Neural crest cell (in vitro differentiated cells): ENCODE results near the gene S100A6. TPM values are rescaled to one million over a fixed set of nuclear protein-coding genes. Genes with fewer than 3 reads are reported as not detected.

ENCODE experiments used
- DNase-seq: peaks from one replicate; pipeline ENCODE4 v3.0.0; 2021; ENCODE audit warnings: low read depth, mixed read lengths, low spot score
- H3K27ac Mint-ChIP-seq: one replicate; pipeline ENCODE4 v1.8.0; 2021; ENCODE audit warnings: mild to moderate bottlenecking, mixed read lengths; ENCODE audit not compliant: unreplicated experiment
- H3K27me3 Mint-ChIP-seq: 2 replicates; pipeline ENCODE4 v1.8.0; 2021; ENCODE audit warnings: low read depth, mild to moderate bottlenecking, mixed read lengths
- H3K36me3 Mint-ChIP-seq: 2 replicates; pipeline ENCODE4 v1.8.0; 2021; ENCODE audit warnings: low read depth, mild to moderate bottlenecking, mixed read lengths
- H3K4me1 Mint-ChIP-seq: 2 replicates; pipeline ENCODE4 v1.8.0; 2021; ENCODE audit warnings: mixed read lengths
- H3K4me3 Mint-ChIP-seq: one replicate; pipeline ENCODE4 v1.8.0; 2021; ENCODE audit warnings: mild to moderate bottlenecking, mixed read lengths
- H3K9me3 Mint-ChIP-seq: 2 replicates; pipeline ENCODE4 v1.8.0; 2021; ENCODE audit warnings: mixed read lengths
- total RNA-seq: library from RNA; stranded (reverse); gene quantifications from 2 replicates; pipeline ENCODE4 v1.2.1, GENCODE V29; 2021
- TF ChIP-seq, protein P1 (sequence below): fragments of 200-600 bp; sonication (generic); conservative IDR thresholded peaks from 2 replicates; pipeline ENCODE4 v1.5.0; 2021; ENCODE audit warnings: antibody characterized with exemption, mild to moderate bottlenecking

The S100A6 gene
- total RNA-seq, 1 donor from 2014 or later = not detected

DNA sequence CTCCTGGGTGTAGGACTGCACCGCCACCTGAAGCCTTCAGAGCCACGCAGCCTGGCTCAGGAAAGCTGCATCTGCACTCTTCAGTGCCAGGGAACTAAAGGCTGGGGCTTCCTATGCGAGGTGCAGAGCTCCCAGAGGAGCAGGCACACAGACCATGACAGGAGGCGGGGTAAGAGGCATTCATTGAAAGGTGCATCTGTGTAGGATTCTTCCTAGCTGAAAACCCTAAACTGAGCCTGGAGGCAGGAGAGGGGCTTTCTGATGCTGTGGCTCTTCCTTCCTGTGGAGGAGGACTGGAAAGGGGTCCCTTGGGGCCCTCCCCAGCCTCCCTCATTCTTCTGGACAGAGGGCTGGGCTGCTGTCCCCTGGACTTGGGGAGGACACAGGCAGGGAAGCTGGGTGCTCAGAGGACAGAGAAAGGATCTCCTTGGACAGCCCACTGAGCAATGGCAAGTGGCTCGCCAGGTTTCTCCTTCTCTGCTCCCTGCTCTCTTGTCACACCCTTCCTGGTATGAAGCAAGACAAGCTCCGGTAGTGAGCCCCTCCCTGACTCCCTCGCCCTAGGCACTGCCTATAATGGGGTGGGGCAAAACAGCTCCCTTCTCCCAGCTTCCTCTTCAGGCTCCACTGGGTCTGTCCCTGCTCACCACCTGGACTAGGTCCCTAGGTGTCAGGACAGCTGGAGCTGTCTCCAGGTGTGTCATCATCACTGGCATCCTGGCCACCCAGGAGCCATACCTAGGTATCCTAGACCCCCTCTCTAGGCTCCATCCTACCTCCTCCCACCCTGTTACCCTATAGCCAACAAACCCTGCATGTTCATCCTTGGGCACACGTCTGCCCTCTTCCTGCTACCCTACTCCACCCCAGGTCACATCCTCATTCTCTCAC is 20.0 kb downstream of the S100A6 start:
- Mint-ChIP-seq H3K27ac (peak overlapping the region; percentile 83), H3K27me3 (no peaks in the 10 kb centered on the region), H3K36me3 (no peaks in the 10 kb centered on the region), H3K9me3 (no peaks in the 10 kb centered on the region), H3K4me1 (peaks cover 13% of the 10 kb centered on the region), H3K4me3 (no peak overlapping the region)
- DNase-seq = no peak
- TF ChIP-seq, protein P1, sequence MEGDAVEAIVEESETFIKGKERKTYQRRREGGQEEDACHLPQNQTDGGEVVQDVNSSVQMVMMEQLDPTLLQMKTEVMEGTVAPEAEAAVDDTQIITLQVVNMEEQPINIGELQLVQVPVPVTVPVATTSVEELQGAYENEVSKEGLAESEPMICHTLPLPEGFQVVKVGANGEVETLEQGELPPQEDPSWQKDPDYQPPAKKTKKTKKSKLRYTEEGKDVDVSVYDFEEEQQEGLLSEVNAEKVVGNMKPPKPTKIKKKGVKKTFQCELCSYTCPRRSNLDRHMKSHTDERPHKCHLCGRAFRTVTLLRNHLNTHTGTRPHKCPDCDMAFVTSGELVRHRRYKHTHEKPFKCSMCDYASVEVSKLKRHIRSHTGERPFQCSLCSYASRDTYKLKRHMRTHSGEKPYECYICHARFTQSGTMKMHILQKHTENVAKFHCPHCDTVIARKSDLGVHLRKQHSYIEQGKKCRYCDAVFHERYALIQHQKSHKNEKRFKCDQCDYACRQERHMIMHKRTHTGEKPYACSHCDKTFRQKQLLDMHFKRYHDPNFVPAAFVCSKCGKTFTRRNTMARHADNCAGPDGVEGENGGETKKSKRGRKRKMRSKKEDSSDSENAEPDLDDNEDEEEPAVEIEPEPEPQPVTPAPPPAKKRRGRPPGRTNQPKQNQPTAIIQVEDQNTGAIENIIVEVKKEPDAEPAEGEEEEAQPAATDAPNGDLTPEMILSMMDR = no peak

DNA sequence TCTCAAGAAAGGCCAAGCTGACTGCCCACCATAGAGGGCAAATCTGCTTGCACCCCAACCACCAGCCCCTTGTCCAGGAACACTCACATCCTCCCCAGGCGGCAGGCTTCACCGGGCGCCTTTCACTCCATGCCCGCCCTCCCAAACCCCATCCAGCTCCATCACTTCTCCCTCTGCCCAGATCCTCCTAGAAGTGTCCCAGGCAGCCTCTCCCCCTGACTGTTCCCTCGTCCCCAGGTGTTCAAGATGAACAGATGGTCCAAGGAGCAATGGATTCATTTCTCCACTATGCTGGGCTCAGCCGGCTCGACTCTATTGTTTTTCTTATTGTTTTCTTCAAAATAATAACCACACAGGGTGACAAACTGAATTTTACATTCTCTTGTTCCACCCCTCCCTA is 22.1 kb downstream of the S100A6 start:
- H3K4me3 Mint-ChIP-seq = no peak overlapping the region
- TF ChIP-seq, protein P1 = no peak
- H3K27ac Mint-ChIP-seq = peak overlapping the region; percentile 89
- H3K27me3 Mint-ChIP-seq = no peaks in the 10 kb centered on the region
- DNase-seq = no peak
- H3K36me3 Mint-ChIP-seq = no peaks in the 10 kb centered on the region
- no peaks in the 10 kb centered on the region for H3K9me3 Mint-ChIP-seq
- H3K4me1 Mint-ChIP-seq = peaks cover 9% of the 10 kb centered on the region

DNA sequence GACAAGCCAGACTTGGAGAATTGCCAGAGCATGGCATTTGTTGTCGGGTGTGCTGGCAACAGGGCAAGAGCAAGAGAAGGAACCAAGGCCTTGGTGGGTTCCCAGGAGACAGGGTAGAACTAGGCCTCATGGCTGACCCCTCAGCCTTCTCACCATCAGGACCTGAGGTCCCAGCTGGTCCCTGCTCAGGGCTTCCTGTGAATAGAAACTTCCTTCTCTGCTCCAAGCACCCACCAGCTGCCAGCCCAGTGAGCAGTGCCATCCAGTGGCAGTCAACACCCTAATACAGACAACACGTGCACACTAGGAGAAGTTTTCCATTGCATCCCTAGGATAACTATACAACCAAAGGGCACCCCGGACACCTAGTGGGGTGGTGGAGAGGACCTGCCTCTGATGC is 22.8 kb downstream of the S100A6 start:
- no peaks in the 10 kb centered on the region for H3K27me3 Mint-ChIP-seq
- TF ChIP-seq, protein P1 = no peak

DNA sequence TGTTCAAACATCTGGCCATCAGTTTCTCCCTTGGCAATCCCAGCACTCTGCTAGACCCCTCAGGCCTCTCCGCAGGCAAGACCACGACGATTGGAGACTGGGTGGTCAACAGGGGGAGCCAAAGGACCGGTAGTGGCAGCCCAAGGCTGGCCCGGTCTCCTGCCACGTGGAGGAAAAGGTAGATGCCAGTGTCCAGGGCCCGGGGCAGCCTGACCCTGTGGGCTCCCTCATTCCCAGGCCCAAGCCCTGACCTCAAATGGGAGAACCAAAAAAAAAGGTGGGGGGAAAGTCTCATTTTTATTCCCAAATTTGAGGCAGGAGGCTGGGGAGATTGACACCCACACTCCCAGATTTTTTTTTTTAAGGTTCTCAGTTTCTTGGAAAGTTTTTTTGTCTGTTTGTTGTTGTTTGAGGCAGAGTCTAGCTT is 24.8 kb downstream of the S100A6 start:
- peaks cover 6% of the 10 kb centered on the region for H3K4me1 Mint-ChIP-seq
- TF ChIP-seq, protein P1 = peak; percentile 92
- peak; percentile 90 for DNase-seq
- H3K9me3 Mint-ChIP-seq = no peaks in the 10 kb centered on the region
- H3K36me3 Mint-ChIP-seq = no peaks in the 10 kb centered on the region
- no peak overlapping the region for H3K4me3 Mint-ChIP-seq
- H3K27ac Mint-ChIP-seq = no peak overlapping the region
- H3K27me3 Mint-ChIP-seq = no peaks in the 10 kb centered on the region

More for the DNA sequence above, 22.8 kb downstream of the S100A6 start:
- DNase-seq = no peak
- Mint-ChIP-seq H3K9me3 (no peaks in the 10 kb centered on the region), H3K36me3 (no peaks in the 10 kb centered on the region), H3K4me3 (no peak overlapping the region), H3K27ac (no peak overlapping the region), H3K4me1 (peaks cover 6% of the 10 kb centered on the region)

DNA sequence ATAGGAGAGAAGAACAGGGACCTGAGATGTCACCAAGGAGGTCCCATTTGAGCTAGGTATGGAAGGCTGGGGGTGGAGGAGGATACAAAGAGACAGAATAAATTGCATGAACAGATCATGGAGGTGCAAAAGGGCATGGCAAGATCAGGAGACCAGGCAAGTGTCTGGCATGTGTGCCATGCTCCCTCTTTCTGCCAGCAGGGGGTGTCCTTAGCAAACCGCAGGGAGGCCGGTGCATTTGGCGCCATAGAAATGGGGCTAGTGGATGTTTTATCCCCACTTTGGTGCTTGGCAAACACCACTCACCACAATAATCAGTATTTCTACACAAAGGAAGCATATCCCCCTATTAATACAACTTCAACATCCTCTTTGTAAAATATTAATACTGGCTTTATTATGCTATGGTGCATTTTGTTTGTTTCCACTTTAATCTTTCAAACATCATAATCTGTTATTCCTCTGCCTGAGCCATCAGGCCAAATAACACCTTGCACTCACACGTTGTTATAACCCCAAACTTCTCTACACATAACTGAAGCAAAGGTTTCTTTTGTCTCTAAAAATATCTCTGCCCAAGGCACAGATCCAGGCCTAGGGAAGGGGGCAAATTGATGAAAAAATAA is 25.9 kb downstream of the S100A6 start:
- TF ChIP-seq, protein P1 = peak; percentile 71
- Mint-ChIP-seq H3K4me1 (peaks cover 6% of the 10 kb centered on the region), H3K36me3 (no peaks in the 10 kb centered on the region), H3K4me3 (no peak overlapping the region), H3K27me3 (no peaks in the 10 kb centered on the region), H3K27ac (no peak overlapping the region), H3K9me3 (no peaks in the 10 kb centered on the region)
- peak; percentile 60 for DNase-seq
